HG03354 (cell line): Measurements from ENCODE around the gene TIMP4.

Source experiments
- ATAC-seq: cut with Tn5 transposase; IDR thresholded peaks from one replicate; pipeline ENCODE4 v1.9.1; 2021; ENCODE audit warnings: mild to moderate bottlenecking; ENCODE audit not compliant: unreplicated experiment, poor library complexity, severe bottlenecking

The TIMP4 gene

GRCh38 chr3:12116870-12117269 lies 41.8 kb downstream of the TIMP4 start:
- ATAC-seq, result no peak

DNA sequence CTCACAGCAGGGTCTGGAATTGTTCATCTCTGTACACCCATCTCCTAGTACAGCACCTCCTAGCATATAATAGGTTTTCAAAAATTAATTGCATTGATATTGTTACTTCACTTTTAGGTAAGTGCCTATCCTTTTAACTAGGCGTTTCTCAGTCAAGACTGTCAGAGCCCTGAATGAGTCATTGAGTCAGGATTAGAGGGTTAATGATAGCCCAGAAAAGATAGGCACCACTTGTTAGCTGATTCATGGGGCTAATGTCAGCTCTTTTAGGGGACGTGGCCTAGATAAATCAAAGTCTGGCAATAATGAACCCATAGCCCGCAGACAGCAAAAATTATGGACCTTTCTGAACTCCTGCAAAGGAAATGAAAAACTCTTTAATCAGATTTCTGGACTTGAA lies 42.9 kb downstream of the TIMP4 start:
- no peak for ATAC-seq

- no peak for ATAC-seq
Measured at GRCh38 chr3:12115104-12115503, 43.6 kb downstream of the TIMP4 start.

DNA sequence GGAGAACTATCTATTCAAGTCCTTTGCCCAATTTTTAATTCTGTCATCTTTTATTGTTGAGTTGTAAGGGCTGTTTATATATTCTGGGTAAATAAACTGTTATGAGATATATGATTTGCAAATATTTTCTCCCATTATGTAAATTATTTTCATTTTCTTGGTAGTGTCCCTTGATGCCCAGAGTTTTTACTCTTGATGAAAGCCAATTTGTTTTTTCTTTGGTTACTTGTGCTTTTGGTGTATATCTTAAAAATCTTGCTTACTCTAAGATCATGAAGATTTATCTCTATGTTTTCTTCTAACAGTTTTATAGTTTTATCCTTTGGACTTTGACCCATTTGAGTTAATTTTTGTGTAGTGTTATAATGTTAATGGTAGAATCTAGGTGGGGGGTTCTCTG lies 44.5 kb downstream of the TIMP4 start:
- ATAC-seq, result no peak

DNA sequence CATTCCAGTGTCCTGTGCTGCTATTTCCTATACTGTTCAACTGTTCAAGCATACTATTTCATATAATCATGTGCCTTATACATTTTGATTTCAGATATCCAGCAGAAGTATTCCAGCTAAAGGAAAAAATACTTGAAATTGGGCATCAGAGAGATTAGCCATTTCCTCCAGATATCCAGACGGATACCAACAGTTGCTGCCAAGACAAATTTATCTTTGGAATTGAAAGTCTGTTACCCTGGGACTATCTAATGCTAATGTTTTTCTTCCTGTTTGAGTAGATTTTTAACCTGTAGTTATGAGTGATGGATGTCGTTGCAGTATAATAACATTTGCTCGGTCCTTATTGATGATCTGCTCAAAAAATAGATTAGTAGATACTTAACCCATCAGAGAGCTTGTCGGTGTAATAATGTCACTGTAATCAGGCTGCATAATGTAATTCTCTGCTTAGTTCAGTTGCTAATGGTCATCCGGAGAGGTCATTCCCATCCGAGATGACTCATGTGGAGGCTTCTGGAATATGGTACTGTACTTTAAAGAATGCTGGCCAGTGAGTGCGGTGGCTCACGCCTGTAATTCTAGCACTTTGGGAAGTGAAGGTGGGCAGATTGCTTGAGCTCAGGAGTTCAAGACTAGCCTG lies 51.5 kb downstream of the TIMP4 start:
- no peak for ATAC-seq
